HepG2 (cell line): ENCODE results near the gene IRS1. TPM values are rescaled to one million over a fixed set of nuclear protein-coding genes. Genes with fewer than 3 reads are reported as not detected.

Experiments used
- ATAC-seq: fragments of 200-7000 bp; cut with Tn5 transposase; 3 replicates; pipeline ENCODE4 v1.9.1; 2020; ENCODE audit warnings: mild to moderate bottlenecking, moderate library complexity
- BruUV-seq: library from RNA; stranded (reverse); fragments of 400-500 nt; replicated peaks from 2 replicates; lab custom pipeline; 2021; lab: Mats Ljungman, UMichigan
- CTCF ChIA-PET: fragments of 300-600 bp; formaldehyde crosslinking; extraction: SDS; loops from one replicate; lab custom pipeline; 2021; ENCODE audit warnings: low total read pairs, inconsistent platforms, low intra/inter-chr PET ratio; lab: Yijun Ruan, JAX
- POLR2A ChIA-PET: fragments of 350-600 bp; sonication (Branson Sonifier 250); formaldehyde crosslinking; loops from one replicate; lab custom pipeline; 2020; ENCODE audit warnings: antibody characterized with exemption, inconsistent platforms; lab: Yijun Ruan, JAX
- DNase-seq: peaks from one replicate; pipeline ENCODE4 v3.0.0-alpha.2; 2015; ENCODE audit warnings: low spot score
- FAIRE-seq: peaks from 3 replicates; lab custom pipeline; 2011; peaks lifted over from hg19 to GRCh38; lab: Jason Lieb, UNC
- H2AFZ ChIP-seq: one replicate; pipeline ENCODE4 v1.6.1; 2011; ENCODE audit warnings: low read length, inconsistent platforms
- H3K27ac ChIP-seq: fragments of 300-600 bp; 3 replicates; pipeline ENCODE4 v1.8.0; 2011; ENCODE audit warnings: mixed run types, mild to moderate bottlenecking, mixed read lengths, low read length, inconsistent platforms; ENCODE audit not compliant: insufficient read depth; ENCODE audit errors: extremely low read length
- H3K27me3 ChIP-seq, 2 experiments: fragments of 200-600 bp in 1 of 2; 2 replicates in 1 of 2; 3 replicates in 1 of 2; pipeline versions ENCODE4 v1.6.0 to v1.8.0; 2011; ENCODE audit warnings: low read length in 2 of 2, mild to moderate bottlenecking in 2 of 2, moderate library complexity in 2 of 2, inconsistent platforms in 1 of 2; ENCODE audit not compliant: insufficient read depth in 2 of 2, control insufficient read depth in 1 of 2
- H3K36me3 ChIP-seq, 2 experiments: fragments of 200-600 bp in 1 of 2; replicated peaks in 1 of 2; 2 replicates in 1 of 2; 3 replicates in 1 of 2; pipeline versions ENCODE4 v1.5.1 to v1.8.0; 2011; ENCODE audit warnings: low read length in 2 of 2, inconsistent platforms in 1 of 2; ENCODE audit not compliant: insufficient read depth in 2 of 2, control insufficient read depth in 1 of 2
- H3K4me1 ChIP-seq: 2 replicates; pipeline ENCODE4 v1.5.1; 2012; ENCODE audit warnings: low read length, inconsistent platforms; ENCODE audit not compliant: insufficient read depth
- H3K4me2 ChIP-seq: 2 replicates; pipeline ENCODE4 v1.6.0; 2011; ENCODE audit warnings: low read depth, low read length, inconsistent platforms
- H3K4me3 ChIP-seq, 3 experiments: fragments of 200-600 bp in 1 of 3; sonication (generic), shearing (Covaris generic) in 1 of 3; replicated peaks in 1 of 3; 2 replicates each; pipeline ENCODE4 v1.5.1; 2011 to 2016; ENCODE audit warnings: low read length in 3 of 3, inconsistent platforms in 2 of 3, low read depth in 2 of 3, mild to moderate bottlenecking in 2 of 3, control low read depth in 1 of 3, mixed read lengths in 1 of 3; ENCODE audit not compliant: insufficient read depth in 1 of 3
- H3K79me2 ChIP-seq: one replicate; pipeline ENCODE4 v1.6.1; 2011; ENCODE audit warnings: low read length, inconsistent platforms; ENCODE audit not compliant: insufficient read depth
- H3K9ac ChIP-seq: 2 replicates; pipeline ENCODE4 v1.6.0; 2011; ENCODE audit warnings: mild to moderate bottlenecking, low read depth, low read length, inconsistent platforms; ENCODE audit not compliant: insufficient read depth
- H3K9me3 ChIP-seq: 2 replicates; pipeline ENCODE4 v1.5.1; 2012; ENCODE audit warnings: mild to moderate bottlenecking, low read length
- H4K20me1 ChIP-seq: 2 replicates; pipeline ENCODE4 v1.6.0; 2011; ENCODE audit warnings: inconsistent platforms, mild to moderate bottlenecking, low read length, moderate library complexity; ENCODE audit not compliant: insufficient read depth
- CEBPZ ChIP-seq: IDR thresholded peaks from 2 replicates; pipeline ENCODE4 v1.6.1; 2012; ENCODE audit warnings: low read length, improper control_type of control experiment
- HMGXB3 ChIP-seq: sonication (generic); formaldehyde crosslinking; IDR thresholded peaks from 2 replicates; pipeline ENCODE4 v1.4.0; 2020; ENCODE audit warnings: missing genetic modification reagents, borderline replicate concordance
- MATR3 ChIP-seq: sonication (generic); formaldehyde crosslinking; IDR thresholded peaks from 2 replicates; pipeline ENCODE4 v1.4.0; 2020; ENCODE audit warnings: missing genetic modification reagents
- NR2F2 ChIP-seq: IDR thresholded peaks from 2 replicates; pipeline ENCODE4 v1.6.1; 2012; ENCODE audit warnings: low read depth, inconsistent platforms, borderline replicate concordance
- PCBP1 ChIP-seq: fragments of 200-400 bp; formaldehyde crosslinking; IDR thresholded peaks from 2 replicates; pipeline ENCODE4 v1.6.1; 2017; ENCODE audit warnings: mild to moderate bottlenecking, low read depth, low read length, borderline replicate concordance
- SCMH1 ChIP-seq: sonication (generic); formaldehyde crosslinking; IDR thresholded peaks from 2 replicates; pipeline ENCODE4 v1.9.0; 2021; ENCODE audit warnings: missing genetic modification reagents, mild to moderate bottlenecking, borderline replicate concordance
- ZHX1 ChIP-seq: sonication (generic); formaldehyde crosslinking; IDR thresholded peaks from 2 replicates; pipeline ENCODE4 v1.8.1; 2022; ENCODE audit warnings: low read depth, mild to moderate bottlenecking, missing genetic modification reagents
- ZIK1 ChIP-seq: sonication (generic); formaldehyde crosslinking; IDR thresholded peaks from 2 replicates; pipeline ENCODE4 v1.5.0; 2020; ENCODE audit warnings: mild to moderate bottlenecking, low read depth, missing genetic modification reagents, borderline replicate concordance
- ZNF501 ChIP-seq: sonication (generic); formaldehyde crosslinking; IDR thresholded peaks from 2 replicates; pipeline ENCODE4 v1.5.1; 2020; ENCODE audit warnings: mild to moderate bottlenecking, moderate library complexity, missing genetic modification reagents
- WGBS: methylation state at CpG from one replicate; pipeline ENCODE4 v1.1.6; 2017; ENCODE audit warnings: low lambda C conversion rate; 5-methylcytosine and 5-hydroxymethylcytosine counted together
- in situ Hi-C: cut with HindIII; loops from 2 replicates; pipeline ENCODE4 v1.10.0; 2017; ENCODE audit warnings: low pct_unique_long_range_greater_than_20kb; ENCODE audit not compliant: extremely low pct_ligation_motif_present
- intact Hi-C: fragments of 100-400 bp; cut with micrococcal nuclease; formaldehyde crosslinking; loops from one replicate; pipeline ENCODE4 v1.10.0; 2022; ENCODE audit not compliant: unreplicated experiment
- polyA plus RNA-seq, 8 experiments: library from polyadenylated mRNA; depleted of rRNA in 3 of 8; stranded (reverse) in 7 of 8; unstranded in 1 of 8; fragments of >200 nt; fragmentation: Illumina TruSeq in 4 of 8; extraction: Trizol in 4 of 8; gene quantifications; 2 replicates each; pipeline versions ENCODE4 v1.2.1 to v1.2.3, GENCODE V29; 2011 to 2016; ENCODE audit warnings: low read depth in 4 of 8, missing spikeins in 1 of 8, mixed read lengths in 1 of 8; ENCODE audit not compliant: insufficient read depth in 1 of 8
- total RNA-seq, 5 experiments: library from RNA; depleted of rRNA; stranded (reverse); fragments of >200 nt; fragmentation: Illumina TruSeq; extraction: Trizol; gene quantifications; 2 replicates each; pipeline ENCODE4 v1.2.3, GENCODE V29; 2016; ENCODE audit warnings: low read depth in 1 of 5

Gene IRS1
- total and polyA plus RNA-seq, 2 of the 13 experiments (the other 11 are each of a cell fraction or from before 2014, with no cell fraction given) = 8.7 to 9.0 TPM

- Histone ChIP-seq H3K4me2 (no peak overlapping the region), H3K9ac (no peak overlapping the region), H3K4me1 (peaks cover 48% of the 10 kb centered on the region), H3K27ac (no peak overlapping the region), H3K4me3 (no peak overlapping the region), H3K79me2 (peaks cover 38% of the 10 kb centered on the region), H3K9me3 (peaks cover 1% of the 10 kb centered on the region; the same call in 1 of the 2 replicates), H3K27me3 (no peaks in the 10 kb centered on the region), H3K36me3 (peaks cover 0 to 7% of the 10 kb centered on the region in 2 experiments; a peak in 3 of 5 replicates), H2AFZ (no peak overlapping the region), H4K20me1 (no peaks in the 10 kb centered on the region)
- 95% methylated on average over 3 of the region's 3 CpGs for WGBS
- in situ Hi-C loops = no loop called here
- CTCF ChIA-PET = no interaction called here
- FAIRE-seq (no peak), ATAC-seq (no peak), DNase-seq (no peak)
- POLR2A ChIA-PET = interaction anchor here (3.0 kb wide), 1 partner anchor 11 kb away, joined by 17 read pairs; the partner anchor contains the start of gene IRS1
- intact Hi-C loops = no loop called here
- no TSS peak for BruUV-seq
- TF ChIP-seq ZIK1 (CRISPR knock-in tag) = no peak
- TF ChIP-seq MATR3 (CRISPR knock-in tag) = no peak
- TF ChIP-seq NR2F2 = no peak
- TF ChIP-seq PCBP1 = no peak
- no peak for TF ChIP-seq HMGXB3 (CRISPR knock-in tag)
- no peak for TF ChIP-seq CEBPZ
- no peak for TF ChIP-seq ZHX1 (CRISPR knock-in tag)
- no peak for TF ChIP-seq ZNF501
- TF ChIP-seq SCMH1 = no peak
Observed at GRCh38 chr2:226788881-226789490, 10.6 kb downstream of the IRS1 start.
